Ascending aorta (tissue), 2 donors: ENCODE data around the gene NAA50. TPM values are rescaled to one million over a fixed set of nuclear protein-coding genes. Genes with fewer than 3 reads are reported as not detected.

Experiments
- DNase-seq, 2 donors: peaks; one replicate each; pipeline ENCODE4 v3.0.0-alpha.2; 2019; ENCODE audit warnings: low spot score in 2 of 2
- H3K27ac ChIP-seq, 2 donors: fragments of 200-600 bp; sonication (generic); one replicate each; pipeline ENCODE4 v1.5.1; 2016 to 2017; ENCODE audit warnings: mild to moderate bottlenecking in 1 of 2
- H3K27me3 ChIP-seq: fragments of 200-600 bp; sonication (generic); one replicate; pipeline ENCODE4 v1.5.1; 2017
- H3K36me3 ChIP-seq, 2 donors: fragments of 200-600 bp; sonication (generic); one replicate each; pipeline ENCODE4 v1.5.1; 2016
- H3K4me1 ChIP-seq, 2 donors: fragments of 200-600 bp; sonication (generic); one replicate each; pipeline ENCODE4 v1.5.1; 2016 to 2017; ENCODE audit warnings: mild to moderate bottlenecking in 1 of 2
- H3K4me3 ChIP-seq, 2 donors: fragments of 200-600 bp; sonication (generic); one replicate each; pipeline ENCODE4 v1.5.1; 2016 to 2017; ENCODE audit warnings: mild to moderate bottlenecking in 1 of 2
- H3K9me3 ChIP-seq, 2 donors: fragments of 200-600 bp; sonication (generic); one replicate each; pipeline ENCODE4 v1.5.1; 2016
- intact Hi-C: fragments of 100-400 bp; cut with DNase I; formaldehyde crosslinking; loops from one replicate; pipeline ENCODE4 v1.15.1; 2023
- total RNA-seq: library from RNA; depleted of rRNA; stranded (reverse); fragments of >200 nt; gene quantifications from one replicate; pipeline ENCODE4 v1.1.0, GENCODE V29; 2016
- TF ChIP-seq, protein P1 (sequence below), 3 experiments: fragments of 200-600 bp in 2 of 3; fragments of 450-650 bp in 1 of 3; sonication (generic) in 2 of 3; IDR thresholded peaks; one replicate each; pipeline ENCODE4 v1.5.1; 2016 to 2019; ENCODE audit warnings: antibody characterized with exemption in 3 of 3, mild to moderate bottlenecking in 1 of 3, moderate library complexity in 1 of 3

The NAA50 gene
- total RNA-seq, 1 donor from 2014 or later = 56.0 TPM

DNA sequence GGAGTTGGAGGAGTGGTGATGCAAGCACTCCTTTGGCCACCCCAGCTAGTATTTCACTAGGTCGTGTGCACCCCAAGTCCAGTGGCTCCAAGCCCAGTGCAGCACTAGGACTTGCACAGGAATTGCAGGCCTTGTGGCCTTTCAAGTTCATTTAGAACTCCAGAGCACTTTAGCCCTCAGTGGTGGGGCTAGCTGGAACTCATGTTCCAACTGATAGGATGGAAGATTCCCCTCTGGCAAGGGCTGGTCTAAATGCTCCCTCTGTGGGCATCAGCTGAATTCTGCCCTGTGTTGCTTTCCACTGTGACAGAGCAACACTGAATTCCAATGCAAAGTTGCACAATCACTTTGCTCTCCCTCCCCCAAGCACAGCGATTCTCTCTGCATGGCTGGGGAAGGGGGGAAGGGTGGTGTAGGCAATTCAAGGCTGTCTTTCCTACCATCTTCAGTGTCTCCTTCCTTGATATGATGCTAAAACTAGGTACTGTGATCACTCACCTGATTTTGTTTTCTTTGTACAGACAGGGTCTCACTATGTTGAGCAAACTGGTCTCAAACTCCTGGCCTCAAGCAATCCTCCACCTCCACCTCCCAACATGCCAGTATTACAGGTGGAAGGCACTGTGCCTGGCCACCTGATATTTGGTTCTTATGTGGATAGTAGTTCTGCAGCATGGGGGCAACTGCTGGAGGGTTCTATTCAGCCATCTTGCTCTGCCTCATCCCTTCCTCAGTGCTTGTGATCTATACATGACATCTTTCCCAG, 59.9 kb downstream of the NAA50 start:
- Histone ChIP-seq H3K27me3 (no peaks in the 10 kb centered on the region), H3K4me3 (no peak overlapping the region), H3K36me3 (peaks cover 2 to 3% of the 10 kb centered on the region in 2 donors), H3K9me3 (peaks cover 6 to 9% of the 10 kb centered on the region in 2 donors), H3K4me1 (no peaks in the 10 kb centered on the region), H3K27ac (no peak overlapping the region)
- DNase-seq = no peak
- intact Hi-C loops = no loop called here
- TF ChIP-seq, protein P1, sequence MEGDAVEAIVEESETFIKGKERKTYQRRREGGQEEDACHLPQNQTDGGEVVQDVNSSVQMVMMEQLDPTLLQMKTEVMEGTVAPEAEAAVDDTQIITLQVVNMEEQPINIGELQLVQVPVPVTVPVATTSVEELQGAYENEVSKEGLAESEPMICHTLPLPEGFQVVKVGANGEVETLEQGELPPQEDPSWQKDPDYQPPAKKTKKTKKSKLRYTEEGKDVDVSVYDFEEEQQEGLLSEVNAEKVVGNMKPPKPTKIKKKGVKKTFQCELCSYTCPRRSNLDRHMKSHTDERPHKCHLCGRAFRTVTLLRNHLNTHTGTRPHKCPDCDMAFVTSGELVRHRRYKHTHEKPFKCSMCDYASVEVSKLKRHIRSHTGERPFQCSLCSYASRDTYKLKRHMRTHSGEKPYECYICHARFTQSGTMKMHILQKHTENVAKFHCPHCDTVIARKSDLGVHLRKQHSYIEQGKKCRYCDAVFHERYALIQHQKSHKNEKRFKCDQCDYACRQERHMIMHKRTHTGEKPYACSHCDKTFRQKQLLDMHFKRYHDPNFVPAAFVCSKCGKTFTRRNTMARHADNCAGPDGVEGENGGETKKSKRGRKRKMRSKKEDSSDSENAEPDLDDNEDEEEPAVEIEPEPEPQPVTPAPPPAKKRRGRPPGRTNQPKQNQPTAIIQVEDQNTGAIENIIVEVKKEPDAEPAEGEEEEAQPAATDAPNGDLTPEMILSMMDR (IDR thresholded peaks at IDR 0.05) = no peak

DNA sequence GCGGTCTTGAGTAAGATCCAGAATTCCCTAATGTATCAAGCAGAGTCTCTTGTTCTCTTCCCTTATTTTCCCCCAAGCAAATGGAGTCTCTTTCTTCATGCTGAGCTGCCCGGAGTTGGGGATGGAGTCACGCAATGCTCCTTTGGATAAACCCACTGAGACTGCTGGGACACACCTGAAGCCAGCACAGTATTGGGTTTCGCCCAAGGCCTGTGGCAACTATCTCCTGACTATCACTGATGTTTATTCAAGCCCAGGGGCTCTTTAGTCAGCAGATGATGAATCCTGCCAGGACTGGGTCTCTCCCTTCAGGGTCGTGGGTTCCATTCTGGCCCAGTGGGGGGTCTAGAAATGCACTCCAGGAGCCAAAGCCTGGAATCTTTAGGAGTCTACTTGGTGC, 60.9 kb downstream of the NAA50 start:
- H3K36me3 ChIP-seq = peaks cover 2 to 3% of the 10 kb centered on the region in 2 donors
- H3K27me3 ChIP-seq = no peaks in the 10 kb centered on the region
- DNase-seq = no peak
- TF ChIP-seq, protein P1 (IDR thresholded peaks at IDR 0.05) = no peak
- no peaks in the 10 kb centered on the region for H3K4me1 ChIP-seq
- H3K27ac ChIP-seq = no peak overlapping the region
- intact Hi-C loops = no loop called here
- peaks cover 6 to 9% of the 10 kb centered on the region in 2 donors for H3K9me3 ChIP-seq
- H3K4me3 ChIP-seq = no peak overlapping the region

DNA sequence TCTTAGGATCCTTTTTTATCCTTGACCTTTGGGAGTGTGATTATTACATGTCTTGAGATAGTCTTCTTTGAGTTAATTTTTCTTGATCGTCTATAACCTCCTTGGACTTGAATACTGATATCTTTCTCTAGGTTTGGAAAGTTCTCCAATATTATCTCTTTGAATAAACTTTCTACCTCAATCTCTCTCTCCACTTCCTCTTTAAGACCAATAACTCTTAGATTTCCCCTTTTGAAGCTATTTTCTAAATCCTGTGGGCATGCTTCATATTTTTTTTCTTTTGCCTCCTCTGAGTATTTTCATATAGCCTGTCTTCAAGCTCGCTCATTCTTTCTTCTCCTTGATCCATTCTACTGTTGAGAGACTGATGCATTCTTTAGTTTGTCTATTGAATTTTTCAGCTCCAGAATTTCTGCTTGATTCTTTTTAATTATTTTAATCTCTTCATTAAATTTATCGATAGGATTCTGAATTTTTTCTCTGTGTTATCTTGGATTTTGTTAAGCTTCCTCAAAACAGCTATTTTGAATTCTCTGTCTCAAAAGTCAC, 61.7 kb downstream of the NAA50 start:
- Histone ChIP-seq H3K4me3 (no peak overlapping the region), H3K27ac (no peak overlapping the region), H3K27me3 (no peaks in the 10 kb centered on the region), H3K4me1 (no peaks in the 10 kb centered on the region), H3K9me3 (peaks cover 6 to 9% of the 10 kb centered on the region in 2 donors), H3K36me3 (peaks cover 2 to 3% of the 10 kb centered on the region in 2 donors)
- intact Hi-C loops = no loop called here
- no peak for DNase-seq
- TF ChIP-seq, protein P1 (IDR thresholded peaks at IDR 0.05) = no peak

DNA sequence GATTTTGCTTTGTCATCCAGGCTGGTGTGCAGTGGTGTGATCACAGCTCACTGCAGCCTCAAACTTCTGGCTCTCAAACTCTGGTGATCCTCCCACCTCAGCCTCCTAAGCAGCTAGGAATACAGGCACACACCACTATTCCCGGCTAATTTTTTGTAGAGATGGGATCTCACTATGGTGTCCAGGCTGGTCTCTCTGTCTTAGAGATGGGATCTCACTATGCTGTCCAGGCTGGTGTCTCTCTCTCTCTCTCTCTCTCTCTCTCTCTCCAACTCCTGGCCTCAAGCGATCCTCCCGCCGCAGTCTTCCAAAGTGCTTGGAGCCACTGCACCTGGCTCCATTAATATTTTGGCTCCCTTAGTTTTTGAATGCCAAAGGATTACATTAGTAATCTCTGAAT, 67.3 kb downstream of the NAA50 start:
- no peak for DNase-seq
- H3K27ac ChIP-seq = no peak overlapping the region
- H3K36me3 ChIP-seq = peaks cover 13 to 23% of the 10 kb centered on the region in 2 donors
- H3K4me3 ChIP-seq = no peak overlapping the region
- H3K27me3 ChIP-seq = no peaks in the 10 kb centered on the region
- TF ChIP-seq, protein P1 (IDR thresholded peaks at IDR 0.05) = no peak
- intact Hi-C loops = no loop called here
- H3K9me3 ChIP-seq = no peaks in the 10 kb centered on the region
- H3K4me1 ChIP-seq = no peaks in the 10 kb centered on the region

DNA sequence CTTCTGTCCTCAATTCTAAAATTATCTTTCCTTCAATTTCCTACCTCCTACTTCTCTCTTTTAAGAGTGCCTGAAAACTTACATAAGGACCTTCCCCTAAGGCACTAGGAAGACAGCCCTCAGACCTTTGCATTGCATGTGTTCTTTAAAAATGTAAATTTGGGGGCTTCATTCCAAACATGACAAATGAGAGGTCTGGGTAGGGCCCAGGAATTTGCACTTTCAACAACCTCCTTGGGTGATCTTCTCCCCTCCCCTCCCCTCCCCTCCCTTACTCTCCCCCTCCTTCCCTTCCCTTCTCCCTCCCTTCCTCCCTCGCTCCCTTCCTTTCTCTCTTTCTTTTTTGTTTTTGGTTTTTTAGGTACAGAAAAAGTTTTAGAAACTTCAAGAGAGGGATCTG, 68.3 kb downstream of the NAA50 start:
- no peak for DNase-seq
- Histone ChIP-seq H3K27me3 (no peaks in the 10 kb centered on the region), H3K9me3 (no peaks in the 10 kb centered on the region), H3K4me3 (no peak overlapping the region), H3K27ac (no peak overlapping the region), H3K36me3 (peaks cover 13 to 28% of the 10 kb centered on the region in 2 donors), H3K4me1 (no peaks in the 10 kb centered on the region)
- TF ChIP-seq, protein P1 (IDR thresholded peaks at IDR 0.05) = no peak
- intact Hi-C loops = no loop called here
